Stimulated activated CD4-positive, alpha-beta T cell treated with anti-CD3 and anti-CD28 coated beads, Interleukin-15, amount 100 ng/mL, for 48 hours (primary cell): ENCODE results near the gene MED31.
"Not testable (repeated sequence)": the region's sequence is repeated elsewhere in the genome, so short reads cannot be mapped to it uniquely, and the experiment has no call there.

Experiments
- DNase-seq, 2 donors: peaks; one replicate each; pipeline ENCODE4 v3.0.0-alpha.2; 2020; ENCODE audit warnings: low read depth in 2 of 2

MED31 gene

GRCh38 chr17:6655732-6656361 is 4.4 kb upstream of the MED31 start:
- not testable (repeated sequence) for DNase-seq

DNA sequence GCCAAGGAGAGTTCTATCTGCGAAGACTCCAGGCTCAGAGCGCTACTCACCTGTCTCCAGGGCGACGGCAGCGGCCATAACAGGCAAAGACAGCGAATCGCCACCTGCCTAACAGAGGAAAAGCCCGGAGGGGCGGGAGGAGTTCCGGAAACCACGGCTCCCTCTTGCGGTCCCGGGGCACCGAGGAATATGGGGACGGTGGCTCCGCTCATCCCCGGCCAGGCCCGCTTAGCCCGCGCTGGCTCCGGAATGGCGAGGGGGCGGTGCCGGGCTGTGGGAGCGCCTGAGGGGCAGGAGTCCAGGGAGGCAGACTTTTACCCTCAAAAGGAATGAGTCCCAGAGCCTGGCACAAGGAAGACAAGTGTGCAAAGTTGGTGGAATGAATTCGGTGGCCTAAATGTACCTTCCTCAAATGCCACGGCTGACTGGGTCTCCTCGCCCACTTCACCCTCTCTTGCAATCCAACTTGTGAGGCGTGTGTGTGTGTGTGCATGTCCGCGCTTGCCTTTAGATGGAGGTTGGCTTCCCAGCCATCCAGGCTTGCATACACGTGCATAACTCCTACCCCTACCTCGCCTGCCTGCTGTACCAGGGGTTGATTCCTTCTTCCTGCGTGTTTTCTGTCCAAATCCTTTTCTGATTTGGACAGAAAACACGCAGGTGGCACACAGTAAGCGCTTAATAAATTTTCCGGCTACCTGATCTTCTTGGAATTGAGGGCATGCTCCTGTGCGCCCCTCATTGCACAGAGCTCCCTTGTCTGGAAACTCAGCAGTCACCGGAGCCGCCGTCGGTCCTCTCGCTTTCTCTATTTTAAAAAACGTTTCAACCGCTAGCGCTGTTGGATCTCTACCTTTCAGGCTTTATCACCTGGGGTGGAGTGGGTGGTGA is 3.7 kb upstream of the MED31 start:
- DNase-seq: no peak

GRCh38 chr17:6651919-6652452 is 581 bp upstream of the MED31 start:
- no peak for DNase-seq

DNA sequence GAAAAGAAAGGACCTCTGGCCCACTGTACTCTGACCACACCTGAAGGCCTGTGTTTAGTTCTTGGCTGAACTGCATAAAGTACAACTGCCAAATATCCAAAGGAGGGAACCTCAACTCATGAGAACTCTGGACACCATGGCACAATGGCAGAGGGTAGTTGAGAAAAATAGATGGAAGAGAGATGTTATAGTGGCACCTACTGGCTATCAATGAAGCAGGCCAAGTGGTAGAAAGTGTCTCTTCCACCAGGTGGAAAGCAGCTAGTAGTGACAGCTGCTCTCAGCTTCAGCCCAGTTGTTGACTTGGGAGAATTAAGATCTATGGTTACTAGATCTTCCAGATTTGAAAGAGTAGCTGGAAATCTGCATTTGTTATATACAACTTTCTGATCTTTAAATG is 3.2 kb downstream of the MED31 start:
- no peak for DNase-seq

DNA sequence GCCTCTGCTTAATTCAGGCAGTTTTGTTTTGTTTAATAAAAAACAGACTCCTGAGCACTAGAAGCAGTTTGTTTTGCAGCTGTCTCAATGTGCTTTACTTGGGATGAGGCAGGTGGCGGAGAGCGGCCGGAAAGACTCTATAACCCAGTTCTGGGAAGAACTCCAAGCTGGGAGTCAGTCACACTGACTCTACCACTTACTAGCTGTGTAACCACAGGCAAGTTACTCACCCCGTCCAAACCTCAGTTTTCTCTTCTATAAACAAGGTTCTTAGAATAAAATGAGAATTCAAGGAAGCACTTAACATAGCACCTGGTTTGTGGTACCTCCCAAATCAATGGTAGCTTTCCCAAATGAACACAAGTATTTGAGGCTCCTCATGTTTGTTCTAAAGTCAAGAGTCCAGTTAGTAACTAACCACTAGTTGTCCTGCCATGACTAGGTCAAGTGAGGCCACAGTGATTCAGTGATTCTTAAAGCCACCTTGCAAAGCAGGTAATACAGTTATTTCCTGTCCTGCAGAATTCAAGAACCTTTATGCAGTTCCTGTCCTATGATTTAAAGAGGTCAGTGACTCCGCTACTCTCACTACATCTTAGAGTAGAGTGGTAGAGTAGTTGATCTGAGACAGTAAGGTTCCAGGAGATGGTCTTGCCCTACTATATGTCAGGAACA is 7.8 kb downstream of the MED31 start:
- no peak for DNase-seq

DNA sequence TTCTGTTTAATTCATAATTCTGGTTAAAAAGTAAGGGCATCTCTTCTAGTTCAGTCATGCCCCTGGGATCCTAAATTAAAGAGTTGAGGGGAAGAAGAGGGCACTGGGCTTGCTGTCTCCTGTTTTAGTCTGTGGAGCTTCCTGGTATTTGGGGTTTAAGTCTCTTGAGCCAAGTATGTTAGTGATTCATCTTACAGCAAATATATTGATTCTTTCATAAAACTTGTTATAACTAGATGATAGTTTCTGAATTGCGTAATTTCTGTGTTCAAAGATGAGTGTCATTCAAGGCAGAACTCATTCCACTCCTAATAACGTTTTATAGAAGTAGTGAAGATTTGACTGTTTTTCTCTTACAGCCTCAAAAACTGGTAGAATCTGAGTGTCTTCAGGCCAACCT is 8.8 kb downstream of the MED31 start:
- no peak for DNase-seq

DNA sequence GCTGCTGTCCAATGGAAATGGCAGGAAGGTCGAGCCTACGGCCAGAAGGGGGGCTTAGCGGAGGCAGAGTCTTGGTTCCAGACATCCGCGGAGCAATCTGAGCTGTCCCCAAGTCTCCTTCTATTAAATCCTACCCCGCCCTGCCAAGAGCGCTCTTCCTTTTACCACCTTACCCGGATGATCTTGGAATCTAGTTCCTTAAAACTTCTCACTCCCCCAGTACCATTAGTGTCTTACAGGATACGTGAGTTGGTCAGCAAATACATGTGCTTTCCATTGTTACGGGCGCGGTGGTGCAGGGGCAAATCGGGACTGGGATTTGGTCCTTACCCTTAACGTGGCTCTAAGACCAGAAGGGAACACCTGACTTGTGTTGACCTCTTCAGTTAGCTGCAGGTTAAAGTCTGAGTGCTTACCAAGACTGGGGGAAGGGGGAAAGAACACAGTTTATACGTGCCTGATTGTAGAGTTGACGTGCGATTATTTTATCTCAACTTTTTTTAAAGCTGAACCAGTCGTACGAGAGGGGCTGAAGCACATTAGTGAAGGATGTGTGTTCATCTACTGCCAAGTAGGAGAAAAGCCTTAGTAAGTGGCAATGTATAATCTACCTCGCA is 10.1 kb downstream of the MED31 start:
- no peak for DNase-seq

GRCh38 chr17:6640536-6641246 is 10.7 kb downstream of the MED31 start, which contains the start of the genes KIAA0753 and TXNDC17:
TSS of gene KIAA0753 (minus strand) at chr17:6640711. CDS start at chr17:6635103, 5,608 bp downstream.
TSS of gene TXNDC17 (plus strand) at chr17:6641060. CDS start at chr17:6641083, 23 bp downstream.
- peak; percentile 90 to 93 for DNase-seq

GRCh38 chr17:6639586-6640535 is 11.5 kb downstream of the MED31 start:
- DNase-seq: no peak

- DNase-seq: no peak
These were observed 12.3 kb downstream of the MED31 start for GRCh38 chr17:6639014-6639585.

GRCh38 chr17:6638046-6638908 is 13.1 kb downstream of the MED31 start:
- no peak for DNase-seq

DNA sequence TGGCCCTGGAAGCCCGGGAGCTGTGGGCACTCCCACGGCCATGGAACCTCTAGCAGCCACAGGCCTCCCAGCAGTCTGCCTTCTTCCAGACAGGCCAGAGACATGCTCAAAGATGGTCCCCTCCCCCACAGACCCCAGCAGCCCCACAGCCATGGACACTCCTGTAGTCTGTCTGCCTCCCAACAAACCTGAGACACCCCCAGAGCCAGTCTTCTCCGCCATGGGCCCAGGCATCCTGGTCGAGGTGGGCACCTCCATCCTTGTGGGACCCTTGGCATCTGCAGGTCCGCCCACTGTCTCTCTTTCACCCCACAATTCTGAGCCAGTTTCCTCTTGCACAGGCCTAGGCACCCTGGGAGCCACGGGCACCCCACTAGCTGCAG is 14.0 kb downstream of the MED31 start:
- no peak for DNase-seq

DNA sequence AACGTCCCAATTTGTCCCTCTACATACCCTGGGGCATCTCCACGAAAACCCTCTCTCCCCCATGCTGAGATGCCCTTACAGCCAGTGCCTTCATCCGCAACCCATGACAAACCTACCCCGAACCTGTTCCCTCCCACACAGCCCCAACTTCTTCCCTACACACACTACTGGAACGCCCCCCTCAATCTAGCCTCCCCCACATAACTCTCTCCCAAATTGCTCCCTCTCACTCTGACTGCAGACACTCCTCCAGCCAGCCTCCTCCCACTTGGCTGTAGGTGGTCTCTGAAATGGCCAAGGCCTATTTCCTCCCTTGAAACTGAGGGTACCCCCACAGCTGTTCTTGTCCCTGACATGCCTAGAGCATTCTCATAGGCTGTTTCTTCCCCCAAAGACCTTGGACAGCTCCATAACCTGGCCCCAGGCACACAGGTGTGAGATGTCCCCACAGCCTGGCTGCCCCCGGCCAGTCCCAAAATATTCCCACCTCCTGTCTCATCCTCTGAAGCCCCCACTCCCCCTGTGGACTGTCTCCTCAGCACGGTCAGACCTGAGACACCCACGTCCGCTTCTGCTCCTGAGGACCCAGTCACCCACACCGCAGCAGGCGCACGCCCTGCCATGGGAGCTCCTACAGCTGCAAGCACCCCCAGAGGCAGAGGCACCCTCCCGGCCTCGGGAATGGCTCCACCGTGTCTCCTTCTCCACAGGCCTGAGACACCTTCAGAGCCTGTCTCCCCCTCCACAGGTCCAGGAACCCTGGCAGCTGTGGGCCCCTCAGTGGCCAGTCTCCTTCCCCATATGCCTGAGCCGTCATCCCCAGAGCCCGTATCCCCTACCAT is 14.6 kb downstream of the MED31 start:
- no peak for DNase-seq

DNA sequence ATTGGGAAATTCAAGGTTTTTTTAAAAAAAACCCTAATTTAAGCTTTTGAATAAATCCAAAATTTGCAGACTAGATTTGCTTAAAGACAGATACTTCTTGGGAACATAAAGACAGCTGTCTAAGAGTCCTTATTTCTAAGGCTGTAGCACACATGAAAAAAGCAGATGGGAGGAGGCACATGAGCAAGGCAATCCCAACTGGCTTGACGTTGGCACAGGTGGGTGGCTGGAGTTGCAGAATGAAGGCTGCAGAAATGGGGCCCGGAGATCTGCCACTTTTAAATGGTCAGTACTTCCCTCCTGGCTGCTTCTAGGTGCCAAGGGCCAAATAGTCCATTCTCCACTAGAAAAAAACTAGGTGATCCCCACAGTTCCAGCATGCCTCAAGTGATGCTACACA is 15.3 kb downstream of the MED31 start:
- DNase-seq: no peak

- no peak for DNase-seq
These were observed 18.1 kb downstream of the MED31 start for GRCh38 chr17:6633263-6633662.

DNA sequence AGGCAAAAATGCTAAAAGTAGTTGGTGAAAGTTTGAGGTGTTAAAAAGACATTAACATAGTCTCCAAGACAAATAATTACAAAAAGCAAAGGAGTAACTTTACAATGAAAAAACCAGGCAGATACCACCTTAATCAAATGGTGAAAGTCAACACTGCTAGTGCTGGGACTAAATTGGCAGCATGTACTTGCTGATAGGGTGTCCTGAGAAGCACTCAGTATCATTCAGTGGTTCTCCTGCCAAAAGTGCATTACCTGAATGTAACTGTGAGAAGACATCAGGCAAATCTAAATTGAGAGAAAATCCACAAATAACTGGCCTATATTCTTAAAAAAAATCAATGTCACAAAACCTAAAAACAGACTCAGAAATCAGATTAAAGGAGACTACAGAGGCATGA is 18.9 kb downstream of the MED31 start:
- DNase-seq: no peak

- no peak for DNase-seq
These were observed 21.0 kb downstream of the MED31 start for GRCh38 chr17:6630390-6630789.

- no peak for DNase-seq
These were observed 24.4 kb downstream of the MED31 start for GRCh38 chr17:6627019-6627418.
